ENCODE data around the gene PTPN14. TPM values are rescaled to one million over a fixed set of nuclear protein-coding genes. Genes with fewer than 3 reads are reported as not detected.

Gene PTPN14
- total RNA-seq, 2 donors from 2014 or later = 13.5 to 23.5 TPM

DNA sequence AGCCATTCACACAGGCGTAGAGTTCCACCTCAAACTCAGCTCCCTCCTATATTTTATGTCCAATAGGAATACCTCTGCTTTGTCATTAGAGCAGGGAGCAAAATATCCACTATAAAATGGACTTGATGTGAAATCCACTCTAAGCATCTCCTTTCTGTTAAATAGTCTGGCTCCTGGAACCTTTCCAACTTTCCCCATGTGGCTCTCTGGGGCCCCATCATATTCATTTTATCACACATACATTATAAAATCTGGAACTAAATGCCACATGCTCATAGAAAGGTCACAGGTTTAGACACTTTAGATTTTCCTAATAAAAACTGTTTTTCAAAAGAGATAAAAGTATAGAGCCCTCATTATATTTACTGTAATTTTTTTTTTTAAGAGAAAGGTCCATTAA, 82.1 kb downstream of the PTPN14 start:
- Mint-ChIP-seq H3K27ac (no peak overlapping the region), H3K9me3 (peaks cover 0 to 2% of the 10 kb centered on the region in 2 donors), H3K4me1 (ENCODE audit: low read depth) (peaks cover 15% of the 10 kb centered on the region), H3K27me3 (ENCODE audit: low read depth) (peaks cover 13% of the 10 kb centered on the region), H3K4me3 (no peak overlapping the region), H3K36me3 (ENCODE audit: insufficient read depth in 2 of 2) (no peaks in the 10 kb centered on the region)
- DNase-seq (no peak), ATAC-seq (replicated peaks in 1 of 2) (no peak)

DNA sequence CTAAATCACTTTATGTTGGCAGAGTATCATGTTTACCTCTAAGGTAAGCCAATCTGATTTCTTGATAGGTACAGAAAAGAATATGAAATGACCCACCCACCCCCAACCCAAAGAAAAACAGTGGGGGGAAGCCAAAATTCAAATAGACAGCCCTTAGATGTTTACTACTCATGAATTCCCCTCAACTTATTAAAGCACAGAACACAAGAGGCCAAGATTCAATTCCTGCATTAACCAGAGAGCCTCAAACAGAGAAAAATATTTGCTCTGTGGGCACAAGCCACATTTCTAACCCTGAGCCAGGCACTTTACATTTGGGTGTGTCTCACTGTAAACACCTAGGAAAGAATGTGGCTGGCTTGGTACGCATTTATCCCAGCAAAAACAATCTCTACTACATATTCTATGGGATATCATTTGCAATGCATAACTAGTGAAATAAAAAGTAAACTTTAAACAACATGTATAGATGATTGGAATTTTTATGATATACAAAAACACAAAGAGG, 84.3 kb downstream of the PTPN14 start:
- no peaks in the 10 kb centered on the region for H3K36me3 Mint-ChIP-seq (ENCODE audit: insufficient read depth in 2 of 2)
- peaks cover 11% of the 10 kb centered on the region for H3K4me1 Mint-ChIP-seq (ENCODE audit: low read depth)
- no peak overlapping the region for H3K27ac Mint-ChIP-seq
- no peak overlapping the region for H3K4me3 Mint-ChIP-seq
- peaks cover 0 to under 1% of the 10 kb centered on the region in 2 donors for H3K9me3 Mint-ChIP-seq
- DNase-seq (no peak), ATAC-seq (replicated peaks in 1 of 2) (no peak)
- H3K27me3 Mint-ChIP-seq (ENCODE audit: low read depth) = peaks cover 2% of the 10 kb centered on the region

- Mint-ChIP-seq H3K4me1 (ENCODE audit: low read depth) (peaks cover 5% of the 10 kb centered on the region), H3K9me3 (no peaks in the 10 kb centered on the region), H3K4me3 (no peak overlapping the region), H3K27ac (no peak overlapping the region), H3K36me3 (ENCODE audit: insufficient read depth in 2 of 2) (no peaks in the 10 kb centered on the region), H3K27me3 (ENCODE audit: low read depth) (no peaks in the 10 kb centered on the region)
- ATAC-seq (replicated peaks in 1 of 2) = no peak
- no peak for DNase-seq
Measured at GRCh38 chr1:214466403-214467077, 84.9 kb downstream of the PTPN14 start.

DNA sequence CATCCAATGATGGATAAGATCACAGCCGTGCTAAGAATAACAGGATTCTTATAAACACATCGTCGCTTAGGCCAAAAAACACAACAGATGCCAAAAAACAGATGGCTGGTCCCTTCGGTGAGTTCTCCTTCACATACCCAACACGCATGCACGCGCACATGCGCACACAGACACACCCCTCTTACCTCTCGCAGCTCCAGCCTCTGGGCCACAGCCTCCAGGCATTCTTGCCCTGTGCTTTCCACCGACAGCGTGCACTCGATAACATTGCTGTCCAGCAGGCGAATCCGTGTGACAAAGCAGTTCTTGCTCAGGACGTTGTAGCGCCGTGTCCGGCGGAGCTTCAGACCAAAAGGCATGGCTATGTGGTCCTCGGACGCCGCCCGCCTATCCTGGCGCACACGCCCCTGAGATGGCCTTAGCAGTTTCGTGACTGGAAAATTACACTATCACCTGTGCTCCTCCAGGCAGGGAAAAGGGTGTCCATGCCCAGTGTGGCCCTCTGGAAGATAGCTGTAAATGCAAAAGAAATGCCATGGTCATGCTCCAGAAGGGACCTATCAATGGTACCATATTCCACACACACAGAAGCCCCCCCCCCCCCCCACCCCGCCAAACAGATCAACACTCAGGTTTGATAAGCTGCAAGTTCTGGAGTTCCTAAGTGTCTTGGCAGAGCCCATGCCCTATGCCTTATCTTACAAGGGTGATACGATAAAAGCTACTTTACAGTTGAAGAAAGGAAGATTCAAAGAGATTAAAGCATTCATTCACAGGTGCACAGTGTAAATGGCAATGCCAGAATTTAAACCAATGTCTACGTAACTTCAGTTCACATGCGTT, 86.7 kb downstream of the PTPN14 start:
- DNase-seq (no peak), ATAC-seq (replicated peaks in 1 of 2) (no peak)
- H3K9me3 Mint-ChIP-seq = no peaks in the 10 kb centered on the region
- H3K4me1 Mint-ChIP-seq (ENCODE audit: low read depth) = no peaks in the 10 kb centered on the region
- no peak overlapping the region for H3K27ac Mint-ChIP-seq
- H3K36me3 Mint-ChIP-seq (ENCODE audit: insufficient read depth in 2 of 2) = no peaks in the 10 kb centered on the region
- H3K4me3 Mint-ChIP-seq = no peak overlapping the region
- no peaks in the 10 kb centered on the region for H3K27me3 Mint-ChIP-seq (ENCODE audit: low read depth)

DNA sequence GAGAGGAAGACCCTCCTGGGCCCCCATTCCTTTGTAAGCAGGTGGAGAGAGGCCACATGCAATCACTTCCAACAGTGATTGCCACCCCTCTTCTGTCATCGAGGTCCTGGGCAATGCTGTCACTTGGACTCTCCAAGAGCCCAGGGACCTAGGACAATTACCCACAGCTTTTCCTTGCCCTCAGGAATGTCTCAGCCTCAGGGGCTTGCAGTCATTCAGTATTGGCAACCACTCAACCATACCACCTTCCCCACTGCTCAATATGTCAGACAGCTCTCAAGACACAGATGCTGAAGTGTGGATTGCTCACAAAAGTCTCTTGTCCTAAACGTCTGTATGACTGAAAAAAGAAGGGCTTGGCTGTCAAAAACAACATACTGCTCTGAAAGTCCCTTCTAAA, 87.8 kb downstream of the PTPN14 start:
- no peaks in the 10 kb centered on the region for H3K36me3 Mint-ChIP-seq (ENCODE audit: insufficient read depth in 2 of 2)

DNA sequence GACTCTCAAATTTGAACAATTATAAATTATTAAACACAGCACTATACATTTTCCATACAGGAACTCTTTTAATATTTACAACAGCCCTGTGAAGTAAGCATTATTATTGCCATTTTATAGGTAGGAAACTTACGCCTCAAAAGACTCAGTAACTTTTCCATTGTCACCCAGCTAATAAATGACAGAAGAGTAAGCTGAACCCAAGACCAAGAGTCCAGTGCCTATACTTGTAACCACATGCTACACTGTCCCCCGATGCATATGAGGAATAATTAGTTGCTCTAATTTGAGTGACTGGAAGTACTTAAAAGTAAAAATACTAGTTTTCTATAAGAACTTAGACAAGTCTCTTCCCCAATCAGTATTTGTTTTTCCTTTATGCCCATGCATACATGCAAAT, 88.5 kb downstream of the PTPN14 start:
- H3K27ac Mint-ChIP-seq = no peak overlapping the region
- H3K36me3 Mint-ChIP-seq (ENCODE audit: insufficient read depth in 2 of 2) = no peaks in the 10 kb centered on the region
- DNase-seq (no peak), ATAC-seq (replicated peaks in 1 of 2) (no peak)
- H3K9me3 Mint-ChIP-seq = no peaks in the 10 kb centered on the region
- no peaks in the 10 kb centered on the region for H3K27me3 Mint-ChIP-seq (ENCODE audit: low read depth)
- H3K4me1 Mint-ChIP-seq (ENCODE audit: low read depth) = no peaks in the 10 kb centered on the region
- no peak overlapping the region for H3K4me3 Mint-ChIP-seq

More for the DNA sequence above, 87.8 kb downstream of the PTPN14 start:
- H3K9me3 Mint-ChIP-seq = no peaks in the 10 kb centered on the region
- ATAC-seq (replicated peaks in 1 of 2) = no peak
- no peaks in the 10 kb centered on the region for H3K27me3 Mint-ChIP-seq (ENCODE audit: low read depth)
- H3K27ac Mint-ChIP-seq = no peak overlapping the region
- no peak for DNase-seq
- no peaks in the 10 kb centered on the region for H3K4me1 Mint-ChIP-seq (ENCODE audit: low read depth)
- no peak overlapping the region for H3K4me3 Mint-ChIP-seq

- Mint-ChIP-seq H3K4me3 (no peak overlapping the region), H3K9me3 (no peaks in the 10 kb centered on the region), H3K27ac (no peak overlapping the region), H3K4me1 (ENCODE audit: low read depth) (peaks cover 5% of the 10 kb centered on the region), H3K27me3 (ENCODE audit: low read depth) (no peaks in the 10 kb centered on the region), H3K36me3 (ENCODE audit: insufficient read depth in 2 of 2) (no peaks in the 10 kb centered on the region)
- DNase-seq (no peak), ATAC-seq (replicated peaks in 1 of 2) (no peak)
Measured at GRCh38 chr1:214461305-214461704, 90.1 kb downstream of the PTPN14 start.

GRCh38 chr1:214460304-214460916, 91.0 kb downstream of the PTPN14 start:
- Mint-ChIP-seq H3K4me3 (no peak overlapping the region), H3K27ac (no peak overlapping the region), H3K27me3 (ENCODE audit: low read depth) (peaks cover 2% of the 10 kb centered on the region), H3K9me3 (no peaks in the 10 kb centered on the region), H3K4me1 (ENCODE audit: low read depth) (peaks cover 13% of the 10 kb centered on the region), H3K36me3 (ENCODE audit: insufficient read depth in 2 of 2) (no peaks in the 10 kb centered on the region)
- ATAC-seq (replicated peaks in 1 of 2) = no peak
- DNase-seq = no peak

GRCh38 chr1:214459895-214460294, 91.5 kb downstream of the PTPN14 start:
- Mint-ChIP-seq H3K4me3 (no peak overlapping the region), H3K4me1 (ENCODE audit: low read depth) (peaks cover 19% of the 10 kb centered on the region), H3K27me3 (ENCODE audit: low read depth) (peaks cover 7% of the 10 kb centered on the region), H3K27ac (no peak overlapping the region), H3K36me3 (ENCODE audit: insufficient read depth in 2 of 2) (no peaks in the 10 kb centered on the region), H3K9me3 (no peaks in the 10 kb centered on the region)
- ATAC-seq (replicated peaks in 1 of 2) = no peak
- no peak for DNase-seq

DNA sequence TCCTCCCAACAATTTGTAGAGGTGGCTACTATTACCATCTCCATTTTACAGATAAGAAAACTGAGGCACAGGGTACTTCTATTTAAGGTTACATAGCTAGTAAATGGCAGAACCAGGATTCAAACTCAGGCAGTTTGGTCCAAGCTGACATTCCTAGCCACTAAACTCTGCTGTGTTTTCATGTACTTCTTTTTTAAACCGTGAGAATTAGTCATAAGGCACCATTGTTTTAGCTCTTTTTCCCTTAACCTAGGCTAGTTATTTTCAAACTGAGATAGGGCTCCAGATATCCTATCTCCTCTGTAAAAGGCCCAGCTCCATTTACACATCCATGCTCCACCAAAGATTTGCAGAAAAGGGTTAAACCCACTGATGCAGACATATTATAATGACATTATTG, 92.9 kb downstream of the PTPN14 start:
- Mint-ChIP-seq H3K4me3 (no peak overlapping the region), H3K27me3 (ENCODE audit: low read depth) (peaks cover 7% of the 10 kb centered on the region), H3K27ac (no peak overlapping the region), H3K4me1 (ENCODE audit: low read depth) (peaks cover 29% of the 10 kb centered on the region), H3K9me3 (no peaks in the 10 kb centered on the region), H3K36me3 (ENCODE audit: insufficient read depth in 2 of 2) (no peaks in the 10 kb centered on the region)
- ATAC-seq (replicated peaks in 1 of 2) = no peak
- no peak for DNase-seq

DNA sequence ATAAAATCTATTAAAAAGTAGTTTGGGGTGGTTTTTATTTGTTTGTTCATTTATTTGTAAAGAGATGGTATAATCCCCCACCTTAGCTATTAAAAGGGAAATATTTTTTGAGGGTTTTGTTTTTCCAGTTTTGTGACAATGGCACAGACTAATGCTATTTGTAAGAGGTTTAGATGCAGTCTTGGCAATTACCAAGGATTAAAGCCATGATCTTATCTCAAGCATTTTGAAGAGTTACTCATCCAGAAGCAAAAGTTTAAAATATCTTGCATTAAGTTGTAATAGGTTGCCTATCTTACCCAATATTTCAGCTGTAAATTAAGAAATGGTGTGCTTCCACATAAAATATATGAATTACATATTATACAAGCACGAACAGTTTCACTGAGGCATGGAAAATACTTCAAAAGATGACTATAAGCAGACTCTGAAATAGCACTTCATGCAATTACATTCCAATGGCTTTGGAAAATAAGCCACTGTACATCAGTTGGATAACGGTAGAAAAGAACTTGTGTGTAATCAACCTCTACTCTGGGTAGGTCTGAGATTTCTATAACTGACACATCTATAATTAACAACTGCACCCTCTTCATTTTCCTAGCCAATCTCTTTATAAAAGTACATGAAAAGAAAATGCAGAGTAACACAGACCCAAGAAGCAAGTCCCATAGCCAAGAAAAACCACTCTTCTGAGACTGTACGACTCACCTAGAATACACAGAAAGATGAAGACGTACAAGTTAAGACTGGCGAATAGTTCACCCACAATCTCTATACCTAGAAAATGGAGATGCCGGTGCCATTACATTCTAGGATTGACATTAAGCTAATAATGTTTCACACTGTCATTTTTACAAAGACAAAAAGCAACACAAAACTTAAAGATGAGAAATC, 95.2 kb downstream of the PTPN14 start:
- peaks cover 2 to 4% of the 10 kb centered on the region in 2 donors for H3K36me3 Mint-ChIP-seq (ENCODE audit: insufficient read depth in 2 of 2)
- H3K27ac Mint-ChIP-seq = no peak overlapping the region
- no peak for ATAC-seq (replicated peaks in 1 of 2)
- no peak for DNase-seq
- peaks cover 52% of the 10 kb centered on the region for H3K4me1 Mint-ChIP-seq (ENCODE audit: low read depth)
- no peak overlapping the region for H3K4me3 Mint-ChIP-seq
- H3K9me3 Mint-ChIP-seq = no peaks in the 10 kb centered on the region
- H3K27me3 Mint-ChIP-seq (ENCODE audit: low read depth) = peaks cover 15% of the 10 kb centered on the region

DNA sequence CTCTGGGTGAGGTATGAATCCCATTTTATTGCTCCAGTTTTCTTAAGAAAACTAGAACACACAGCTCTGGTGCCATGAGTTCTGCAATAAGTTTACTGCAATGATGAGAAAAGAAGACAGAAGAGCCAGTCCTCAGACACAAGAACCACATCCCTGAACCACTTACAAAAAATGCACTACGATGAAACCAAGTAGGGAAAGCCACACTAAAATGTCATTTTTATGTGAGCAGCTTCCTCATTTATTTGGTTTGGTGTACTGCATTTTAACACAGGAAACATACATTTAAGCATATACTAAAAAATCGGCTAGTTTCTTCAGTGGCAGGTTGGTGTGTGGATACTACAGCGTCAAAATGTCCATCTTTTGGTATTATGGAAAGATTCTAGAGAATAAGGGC, 95.9 kb downstream of the PTPN14 start:
- H3K27ac Mint-ChIP-seq = no peak overlapping the region
- no peaks in the 10 kb centered on the region for H3K9me3 Mint-ChIP-seq
- H3K4me1 Mint-ChIP-seq (ENCODE audit: low read depth) = peaks cover 60% of the 10 kb centered on the region
- DNase-seq = no peak
- H3K36me3 Mint-ChIP-seq (ENCODE audit: insufficient read depth in 2 of 2) = peaks cover 2 to 4% of the 10 kb centered on the region in 2 donors
- H3K4me3 Mint-ChIP-seq = no peak overlapping the region
- ATAC-seq (replicated peaks in 1 of 2) = no peak
- H3K27me3 Mint-ChIP-seq (ENCODE audit: low read depth) = peaks cover 15% of the 10 kb centered on the region

Measured in activated T-cell treated with anti-CD3 and anti-CD28 coated beads, Interleukin-2, amount 50 U/mL, for 72 hours (primary cell).